GDM1 (cell line): ENCODE measurements around the gene SLC29A2.
"Not testable (repeated sequence)": the region's sequence is repeated elsewhere in the genome, so short reads cannot be mapped to it uniquely, and the experiment has no call there.

Source experiments
- DNase-seq: peaks from one replicate; lab custom pipeline; 2025; lab: John Stamatoyannopoulos, UW

The SLC29A2 gene

GRCh38 chr11:66333896-66334604 lies 37.5 kb downstream of the SLC29A2 start:
- no peak for DNase-seq

- DNase-seq, result no peak
These were observed 38.2 kb downstream of the SLC29A2 start for GRCh38 chr11:66333220-66333877.

GRCh38 chr11:66332371-66333219 lies 39.0 kb downstream of the SLC29A2 start:
- no peak for DNase-seq

GRCh38 chr11:66331542-66332370 lies 39.8 kb downstream of the SLC29A2 start:
- DNase-seq, result no peak

GRCh38 chr11:66330931-66331330 lies 40.6 kb downstream of the SLC29A2 start:
- no peak for DNase-seq

GRCh38 chr11:66329165-66329673 lies 42.3 kb downstream of the SLC29A2 start:
- DNase-seq, result no peak

- peak; percentile 61 for DNase-seq
These were observed 43.0 kb downstream of the SLC29A2 start for GRCh38 chr11:66328302-66329144.

- DNase-seq, result no peak
These were observed 43.6 kb downstream of the SLC29A2 start for GRCh38 chr11:66328031-66328301.

- DNase-seq, result no peak
These were observed 44.2 kb downstream of the SLC29A2 start for GRCh38 chr11:66327171-66328030.

GRCh38 chr11:66326261-66327111 lies 45.1 kb downstream of the SLC29A2 start:
- DNase-seq, result no peak

GRCh38 chr11:66325263-66325671 lies 46.3 kb downstream of the SLC29A2 start:
- no peak for DNase-seq

- no peak for DNase-seq
These were observed 46.9 kb downstream of the SLC29A2 start for GRCh38 chr11:66324664-66325063.

GRCh38 chr11:66323684-66324083 lies 47.9 kb downstream of the SLC29A2 start:
- DNase-seq, result no peak

GRCh38 chr11:66322732-66323427 lies 48.7 kb downstream of the SLC29A2 start:
- DNase-seq, result no peak

- DNase-seq, result no peak
These were observed 50.0 kb downstream of the SLC29A2 start for GRCh38 chr11:66321606-66322005.

- not testable (repeated sequence) for DNase-seq
These were observed 50.8 kb downstream of the SLC29A2 start for GRCh38 chr11:66320748-66321147.

- not testable (repeated sequence) for DNase-seq
These were observed 51.3 kb downstream of the SLC29A2 start for GRCh38 chr11:66320289-66320688.

- no peak for DNase-seq
These were observed 53.0 kb downstream of the SLC29A2 start for GRCh38 chr11:66318600-66318970.
